Hematopoietic multipotent progenitor cell treated with erythropoietin and hydrocortisone succinate and interleukin-3 and kit ligand, for 17 days (in vitro differentiated cells): ENCODE results near the gene CYP2D6.

Experiments used
- DNase-seq: peaks from one replicate; pipeline ENCODE4 v3.0.0-alpha.2; 2015; ENCODE audit warnings: low spot score

CYP2D6 gene

DNA sequence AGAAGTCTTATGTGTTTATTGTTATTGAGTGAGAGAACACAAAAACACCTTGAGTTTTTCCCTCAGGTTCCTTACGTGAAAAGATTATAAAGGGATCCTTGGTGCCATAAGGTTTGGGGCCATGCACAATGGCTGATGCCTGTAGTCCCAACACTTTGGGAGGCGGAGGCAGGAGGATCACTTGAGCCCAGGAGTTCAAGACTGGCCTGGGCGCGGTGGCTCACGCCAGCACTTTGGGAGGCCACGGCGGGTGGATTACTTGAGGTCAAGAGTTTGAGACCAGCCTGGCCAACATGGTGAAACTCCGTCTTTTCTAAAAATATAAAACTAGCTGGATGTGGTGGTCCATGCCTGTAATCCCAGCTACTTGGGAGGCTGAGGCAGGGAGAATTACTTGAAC, 45.7 kb downstream of the CYP2D6 start:
- no peak for DNase-seq

DNA sequence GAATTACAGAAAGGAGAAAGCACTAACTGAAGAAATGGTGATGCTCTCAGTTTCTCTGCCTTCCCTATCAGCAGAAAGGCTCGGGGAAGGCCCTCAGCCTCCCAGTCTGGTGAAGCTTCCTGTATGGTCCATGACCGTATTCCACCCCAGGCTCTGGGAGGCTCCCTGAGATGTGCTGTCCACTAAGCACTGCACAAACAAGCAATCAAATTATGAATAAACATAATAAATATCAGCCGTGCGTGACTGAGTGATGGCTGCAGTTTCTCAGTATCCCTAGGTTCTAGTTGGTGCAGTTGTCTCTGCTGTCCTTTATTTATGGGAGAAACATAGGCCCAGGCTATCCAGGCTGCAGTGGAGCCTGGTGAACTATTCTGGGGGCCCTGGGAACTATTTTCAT, 47.5 kb downstream of the CYP2D6 start:
- DNase-seq = no peak

DNA sequence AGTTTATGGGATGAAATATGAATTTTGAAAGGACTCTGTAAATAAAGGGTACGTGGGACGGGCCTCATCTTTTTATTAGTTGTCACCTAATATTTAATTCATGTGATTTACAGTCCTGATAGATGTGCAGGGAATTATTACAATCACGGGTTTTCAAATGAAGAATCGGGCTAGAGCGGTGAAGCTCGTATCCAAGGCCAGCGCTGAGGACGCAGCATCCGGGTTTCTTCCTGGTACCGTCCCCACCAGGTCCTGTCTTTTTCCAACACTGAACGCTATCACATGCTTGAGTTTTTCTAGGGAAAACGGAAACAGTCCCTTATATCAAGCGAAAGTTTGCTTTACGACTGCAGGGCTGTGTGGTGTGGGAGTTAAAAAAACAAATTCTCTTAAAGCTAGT, 50.3 kb downstream of the CYP2D6 start:
- DNase-seq = no peak

DNA sequence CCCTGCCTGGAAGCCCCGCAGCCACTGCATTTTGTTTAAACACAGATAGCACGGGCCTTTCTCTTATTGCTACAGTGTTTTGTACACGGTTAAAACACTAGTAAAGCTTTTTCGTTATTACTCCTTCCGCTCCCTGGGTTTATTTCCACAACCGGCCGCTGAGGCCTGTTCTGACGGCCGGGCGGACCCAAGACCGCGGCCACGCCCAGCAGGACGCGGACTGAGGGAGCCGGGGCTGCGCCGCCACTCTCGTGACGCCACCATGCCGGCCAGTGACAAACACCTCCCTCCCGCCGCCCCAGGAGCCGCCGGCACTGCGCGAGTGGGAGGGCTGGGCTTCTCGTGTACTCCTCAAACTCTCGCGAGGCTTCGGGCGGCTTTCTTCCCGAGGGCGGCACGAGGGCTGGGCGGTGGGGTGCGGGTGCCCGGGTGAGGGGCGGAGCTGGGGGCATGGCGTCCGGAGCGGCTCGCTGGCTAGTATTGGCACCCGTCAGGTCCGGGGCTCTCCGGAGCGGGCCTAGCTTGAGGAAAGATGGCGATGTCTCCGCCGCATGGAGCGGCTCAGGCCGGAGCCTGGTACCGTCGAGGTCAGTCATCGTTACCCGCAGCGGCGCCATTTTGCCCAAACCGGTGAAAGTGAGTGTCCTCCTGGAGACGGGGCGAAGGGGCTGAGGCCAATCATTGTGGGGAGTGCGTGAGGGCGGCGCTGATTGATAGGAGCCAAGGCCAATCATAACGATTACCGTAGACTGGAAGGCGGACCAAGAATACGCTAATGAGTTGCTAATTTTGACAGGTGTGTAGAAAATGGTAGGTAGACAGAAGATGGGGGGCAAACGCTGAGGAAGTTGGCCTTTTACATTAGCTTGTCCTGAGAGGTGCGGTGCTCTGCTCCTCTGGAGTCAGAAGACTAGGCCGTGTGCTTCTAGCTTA, 51.0 kb downstream of the CYP2D6 start, which contains the start of gene SMDT1:
Gene SMDT1 (plus strand): TSS at position 382 of the 933 bp plus-strand sequence. CDS start 69 bp downstream, at position 451.
- peak; percentile 99 for DNase-seq

DNA sequence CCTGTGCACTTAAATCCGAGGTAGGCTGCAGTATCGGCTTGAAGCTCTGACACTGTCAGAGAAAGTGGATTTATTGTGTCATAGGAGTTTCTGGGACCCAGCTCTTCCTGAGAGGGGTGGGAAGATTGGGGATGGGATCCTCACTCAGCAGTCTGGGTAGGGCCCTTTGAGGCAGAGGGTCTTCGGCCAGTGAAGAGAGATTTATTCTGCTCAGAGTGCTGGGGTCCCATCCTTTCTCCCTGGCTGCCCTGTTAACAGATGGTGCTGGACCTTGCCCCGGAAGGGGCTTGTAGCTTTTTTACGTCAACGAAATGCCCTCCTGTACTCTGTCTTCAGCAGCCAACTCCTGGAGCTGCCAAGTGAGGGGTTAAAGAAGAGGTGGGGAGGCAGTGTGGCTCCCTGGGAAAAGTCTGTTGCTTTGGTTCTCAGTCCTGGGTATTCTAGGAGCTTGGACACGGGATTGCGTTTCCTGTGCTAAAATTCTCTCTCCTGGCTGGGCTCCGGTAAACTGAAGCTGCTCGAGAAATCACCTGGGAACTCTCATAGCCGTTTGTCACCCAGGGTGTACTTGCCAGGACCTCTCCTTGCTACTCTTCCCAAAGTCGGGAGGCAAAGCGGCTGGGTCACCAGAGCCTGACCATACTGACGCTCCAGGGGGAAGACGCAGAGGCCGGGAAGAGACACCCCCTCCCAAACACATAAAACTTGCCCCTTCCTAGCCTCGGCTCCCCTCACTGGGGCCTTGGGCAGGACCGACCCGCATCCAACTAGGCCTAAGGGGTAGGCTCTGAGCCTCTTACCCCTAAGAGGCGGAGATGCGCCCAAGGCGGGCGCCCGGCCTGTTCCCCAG, 51.9 kb downstream of the CYP2D6 start:
- DNase-seq = no peak

DNA sequence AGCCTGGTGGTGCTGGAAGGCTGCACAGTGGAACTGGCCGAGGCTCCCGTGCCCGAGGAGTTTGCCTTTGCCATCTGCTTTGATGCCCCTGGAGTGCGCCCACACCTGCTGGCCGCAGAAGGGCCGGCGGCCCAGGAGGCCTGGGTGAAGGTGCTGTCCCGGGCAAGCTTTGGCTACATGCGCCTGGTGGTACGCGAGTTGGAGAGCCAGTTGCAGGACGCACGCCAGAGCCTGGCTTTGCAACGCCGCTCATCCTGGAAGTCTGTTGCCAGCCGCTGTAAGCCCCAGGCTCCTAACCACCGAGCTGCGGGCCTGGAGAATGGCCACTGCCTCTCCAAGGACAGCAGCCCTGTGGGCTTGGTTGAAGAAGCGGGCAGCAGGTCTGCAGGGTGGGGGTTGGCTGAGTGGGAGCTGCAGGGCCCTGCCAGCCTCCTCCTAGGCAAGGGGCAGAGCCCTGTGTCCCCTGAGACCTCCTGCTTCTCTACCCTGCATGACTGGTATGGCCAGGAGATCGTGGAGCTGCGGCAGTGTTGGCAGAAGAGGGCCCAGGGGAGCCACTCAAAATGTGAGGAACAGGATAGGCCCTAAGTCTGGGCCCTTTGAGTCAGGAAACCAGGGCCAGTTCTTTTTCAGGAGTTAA, 53.0 kb downstream of the CYP2D6 start:
- no peak for DNase-seq

DNA sequence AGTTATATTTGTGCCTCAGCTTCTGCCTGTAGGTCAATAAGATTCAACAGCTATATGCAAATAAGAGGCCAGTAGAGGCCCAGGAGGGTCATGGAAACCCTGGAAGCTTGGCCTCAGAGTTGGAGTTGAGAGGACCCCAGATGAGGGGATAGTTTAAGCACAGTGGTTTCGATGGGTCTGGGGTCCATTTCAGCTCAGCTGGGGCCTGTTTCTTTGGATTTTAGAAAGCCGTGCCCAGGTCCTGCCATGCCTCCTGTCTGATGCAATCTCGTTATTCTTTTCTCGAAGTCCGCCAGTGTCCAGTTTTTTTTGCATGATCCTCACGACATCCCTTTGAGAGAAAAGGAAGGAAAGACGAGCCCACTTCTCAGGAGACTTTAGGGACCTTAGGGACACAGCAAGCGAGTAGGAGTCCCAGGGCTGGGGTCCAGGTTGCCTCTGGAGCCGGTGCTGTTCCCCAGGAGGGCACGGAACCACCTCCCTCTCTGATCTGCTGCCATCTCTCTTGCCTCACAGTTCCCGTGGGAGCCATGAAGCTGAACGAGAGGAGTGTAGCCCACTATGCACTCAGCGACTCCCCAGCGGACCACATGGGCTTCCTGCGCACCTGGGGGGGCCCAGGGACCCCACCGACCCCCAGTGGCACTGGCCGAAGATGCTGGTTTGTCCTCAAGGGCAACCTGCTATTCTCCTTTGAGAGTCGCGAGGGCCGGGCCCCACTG, 53.7 kb downstream of the CYP2D6 start:
- DNase-seq = no peak
